GDM1 (cell line): ENCODE data around the gene HLA-A.
A peak's percentile ranks its signal among the peaks of the same experiment; 100 is the strongest.
"Not testable (repeated sequence)": the region's sequence is repeated elsewhere in the genome, so short reads cannot be mapped to it uniquely, and the experiment has no call there.

Experiments used
- DNase-seq: peaks from one replicate; lab custom pipeline; 2025; lab: John Stamatoyannopoulos, UW

The HLA-A gene

GRCh38 chr6:29963697-29964096 lies 21.4 kb downstream of the HLA-A start:
- DNase-seq: not testable (repeated sequence)

GRCh38 chr6:29964518-29964886 lies 22.2 kb downstream of the HLA-A start:
- no peak for DNase-seq

- DNase-seq: peak; percentile 88
Observed at GRCh38 chr6:29964887-29965562, 22.7 kb downstream of the HLA-A start.

- DNase-seq: no peak
Observed at GRCh38 chr6:29965563-29965872, 23.2 kb downstream of the HLA-A start.

- peak; percentile 72 for DNase-seq
Observed at GRCh38 chr6:29965873-29966601, 23.7 kb downstream of the HLA-A start.

GRCh38 chr6:29967379-29968010 lies 25.2 kb downstream of the HLA-A start:
- DNase-seq: no peak

GRCh38 chr6:29968130-29968529 lies 25.8 kb downstream of the HLA-A start:
- DNase-seq: no peak

- DNase-seq: no peak
Observed at GRCh38 chr6:29968905-29969304, 26.6 kb downstream of the HLA-A start.

- no peak for DNase-seq
Observed at GRCh38 chr6:29970711-29971110, 28.4 kb downstream of the HLA-A start.

GRCh38 chr6:29974901-29975560 lies 32.7 kb downstream of the HLA-A start:
- no peak for DNase-seq

- DNase-seq: no peak
Observed at GRCh38 chr6:29975561-29975907, 33.2 kb downstream of the HLA-A start.

GRCh38 chr6:29976253-29976587 lies 33.9 kb downstream of the HLA-A start:
- no peak for DNase-seq

GRCh38 chr6:29976588-29977424 lies 34.5 kb downstream of the HLA-A start:
- DNase-seq: no peak

GRCh38 chr6:29977425-29977727 lies 35.0 kb downstream of the HLA-A start:
- no peak for DNase-seq

GRCh38 chr6:29980013-29980412 lies 37.7 kb downstream of the HLA-A start:
- DNase-seq: not testable (repeated sequence)

GRCh38 chr6:29980511-29980910 lies 38.2 kb downstream of the HLA-A start:
- no peak for DNase-seq

- DNase-seq: no peak
Observed at GRCh38 chr6:29981211-29981812, 39.0 kb downstream of the HLA-A start.

GRCh38 chr6:29982097-29982496 lies 39.8 kb downstream of the HLA-A start:
- DNase-seq: no peak

GRCh38 chr6:29984232-29984631 lies 41.9 kb downstream of the HLA-A start:
- DNase-seq: no peak

- DNase-seq: no peak
Observed at GRCh38 chr6:29984992-29985391, 42.7 kb downstream of the HLA-A start.

- DNase-seq: no peak
Observed at GRCh38 chr6:29986179-29986781, 43.9 kb downstream of the HLA-A start.

GRCh38 chr6:29989211-29989610 lies 46.9 kb downstream of the HLA-A start:
- no peak for DNase-seq
